Hematopoietic multipotent progenitor cell treated with erythropoietin and hydrocortisone succinate and interleukin-3 and kit ligand, for 6 days (in vitro differentiated cells): ENCODE measurements around the gene CRHR2.
"Not testable (repeated sequence)": the region's sequence is repeated elsewhere in the genome, so short reads cannot be mapped to it uniquely, and the experiment has no call there.

Experiments
- DNase-seq: peaks from one replicate; pipeline ENCODE4 v3.0.0-alpha.2; 2015

The CRHR2 gene

GRCh38 chr7:30652132-30652531, 30.1 kb downstream of the CRHR2 start:
- no peak for DNase-seq

- no peak for DNase-seq
Measured at GRCh38 chr7:30650421-30650808, 31.8 kb downstream of the CRHR2 start.

GRCh38 chr7:30649717-30650420, 32.4 kb downstream of the CRHR2 start:
- no peak for DNase-seq

- DNase-seq, result no peak
Measured at GRCh38 chr7:30648744-30649540, 33.3 kb downstream of the CRHR2 start.

- no peak for DNase-seq
Measured at GRCh38 chr7:30647589-30648364, 34.5 kb downstream of the CRHR2 start.

GRCh38 chr7:30646154-30646553, 36.1 kb downstream of the CRHR2 start:
- DNase-seq, result no peak

GRCh38 chr7:30645661-30646060, 36.6 kb downstream of the CRHR2 start:
- no peak for DNase-seq

- no peak for DNase-seq
Measured at GRCh38 chr7:30644286-30644955, 37.8 kb downstream of the CRHR2 start.

- no peak for DNase-seq
Measured at GRCh38 chr7:30642789-30643188, 39.5 kb downstream of the CRHR2 start.

- not testable (repeated sequence) for DNase-seq
Measured at GRCh38 chr7:30642322-30642721, 39.9 kb downstream of the CRHR2 start.

GRCh38 chr7:30635798-30636197, 46.5 kb downstream of the CRHR2 start:
- DNase-seq, result no peak

- no peak for DNase-seq
Measured at GRCh38 chr7:30634634-30635201, 47.5 kb downstream of the CRHR2 start.

- no peak for DNase-seq
Measured at GRCh38 chr7:30634193-30634626, 48.0 kb downstream of the CRHR2 start.

GRCh38 chr7:30633223-30633622, 49.0 kb downstream of the CRHR2 start:
- DNase-seq, result no peak

- DNase-seq, result no peak
Measured at GRCh38 chr7:30630986-30631385, 51.3 kb downstream of the CRHR2 start.

- DNase-seq, result no peak
Measured at GRCh38 chr7:30627026-30627425, 55.2 kb downstream of the CRHR2 start.

- DNase-seq, result no peak
Measured at GRCh38 chr7:30625283-30625682, 57.0 kb downstream of the CRHR2 start.

- DNase-seq, result no peak
Measured at GRCh38 chr7:30618961-30619360, 63.3 kb downstream of the CRHR2 start.

- DNase-seq, result no peak
Measured at GRCh38 chr7:30618080-30618676, 64.1 kb downstream of the CRHR2 start.

GRCh38 chr7:30617359-30617758, 64.9 kb downstream of the CRHR2 start:
- DNase-seq, result no peak

- no peak for DNase-seq
Measured at GRCh38 chr7:30616318-30616717, 65.9 kb downstream of the CRHR2 start.
